ENCODE data around the gene FCHSD2.

Gene FCHSD2

GRCh38 chr11:73142128-73142377 is at the start of gene FCHSD2:
Gene FCHSD2, minus strand, starts transcription at chr11:73142318. Its CDS starts 441 bp downstream, at chr11:73141877.
- DNase-seq (ENCODE audit: low read depth in 2 of 3, low spot score in 1 of 3) = no peak

GRCh38 chr11:73191151-73191550 is 49.0 kb upstream of the FCHSD2 start:
- no peak for DNase-seq (ENCODE audit: low read depth in 2 of 3, low spot score in 1 of 3)

GRCh38 chr11:73190557-73190885 is 48.4 kb upstream of the FCHSD2 start:
- DNase-seq (ENCODE audit: low read depth in 2 of 3, low spot score in 1 of 3) = no peak

- no peak for DNase-seq (ENCODE audit: low read depth in 2 of 3, low spot score in 1 of 3)
These were observed 47.8 kb upstream of the FCHSD2 start for GRCh38 chr11:73189723-73190556.

- no peak for DNase-seq (ENCODE audit: low read depth in 2 of 3, low spot score in 1 of 3)
These were observed 47.2 kb upstream of the FCHSD2 start for GRCh38 chr11:73189315-73189714.

- no peak for DNase-seq (ENCODE audit: low read depth in 2 of 3, low spot score in 1 of 3)
These were observed 46.2 kb upstream of the FCHSD2 start for GRCh38 chr11:73188301-73188700.

GRCh38 chr11:73187854-73188253 is 45.7 kb upstream of the FCHSD2 start:
- DNase-seq (ENCODE audit: low read depth in 2 of 3, low spot score in 1 of 3) = no peak

- DNase-seq (ENCODE audit: low read depth in 2 of 3, low spot score in 1 of 3) = no peak
These were observed 44.8 kb upstream of the FCHSD2 start for GRCh38 chr11:73186886-73187285.

- no peak for DNase-seq (ENCODE audit: low read depth in 2 of 3, low spot score in 1 of 3)
These were observed 44.3 kb upstream of the FCHSD2 start for GRCh38 chr11:73186294-73186850.

- no peak for DNase-seq (ENCODE audit: low read depth in 2 of 3, low spot score in 1 of 3)
These were observed 43.7 kb upstream of the FCHSD2 start for GRCh38 chr11:73185680-73186293.

GRCh38 chr11:73184953-73185671 is 43.0 kb upstream of the FCHSD2 start:
- peak; percentile 21 to 56 (median 46) for DNase-seq (ENCODE audit: low read depth in 2 of 3, low spot score in 1 of 3)

GRCh38 chr11:73182824-73183321 is 40.8 kb upstream of the FCHSD2 start:
- DNase-seq (ENCODE audit: low read depth in 2 of 3, low spot score in 1 of 3) = no peak

- no peak for DNase-seq (ENCODE audit: low read depth in 2 of 3, low spot score in 1 of 3)
These were observed 36.6 kb upstream of the FCHSD2 start for GRCh38 chr11:73178681-73179080.

- DNase-seq (ENCODE audit: low read depth in 2 of 3, low spot score in 1 of 3) = peak; percentile 62 to 67 (median 65)
These were observed 35.8 kb upstream of the FCHSD2 start for GRCh38 chr11:73177778-73178539.

- DNase-seq (ENCODE audit: low read depth in 2 of 3, low spot score in 1 of 3) = no peak
These were observed 35.3 kb upstream of the FCHSD2 start for GRCh38 chr11:73177380-73177777.

GRCh38 chr11:73176874-73177155 is 34.7 kb upstream of the FCHSD2 start:
- no peak for DNase-seq (ENCODE audit: low read depth in 2 of 3, low spot score in 1 of 3)

- no peak for DNase-seq (ENCODE audit: low read depth in 2 of 3, low spot score in 1 of 3)
These were observed 34.2 kb upstream of the FCHSD2 start for GRCh38 chr11:73176145-73176873.

- no peak for DNase-seq (ENCODE audit: low read depth in 2 of 3, low spot score in 1 of 3)
These were observed 33.5 kb upstream of the FCHSD2 start for GRCh38 chr11:73175551-73176144.

GRCh38 chr11:73174495-73174791 is 32.3 kb upstream of the FCHSD2 start:
- DNase-seq (ENCODE audit: low read depth in 2 of 3, low spot score in 1 of 3) = no peak

GRCh38 chr11:73173755-73174494 is 31.8 kb upstream of the FCHSD2 start:
- DNase-seq (ENCODE audit: low read depth in 2 of 3, low spot score in 1 of 3) = no peak
